GM10266 (cell line): ENCODE data around the gene RFX2.

Source experiments
- DNase-seq: peaks from one replicate; pipeline ENCODE4 v3.0.0; 2012; ENCODE audit errors: extremely low spot score
- TF ChIP-seq, protein P1 (sequence below): IDR thresholded peaks from 2 replicates; pipeline ENCODE4 v1.5.1; 2012; ENCODE audit warnings: mild to moderate bottlenecking, low read depth; ENCODE audit not compliant: control insufficient read depth, insufficient read depth; ENCODE audit errors: missing control alignments

RFX2 gene

DNA sequence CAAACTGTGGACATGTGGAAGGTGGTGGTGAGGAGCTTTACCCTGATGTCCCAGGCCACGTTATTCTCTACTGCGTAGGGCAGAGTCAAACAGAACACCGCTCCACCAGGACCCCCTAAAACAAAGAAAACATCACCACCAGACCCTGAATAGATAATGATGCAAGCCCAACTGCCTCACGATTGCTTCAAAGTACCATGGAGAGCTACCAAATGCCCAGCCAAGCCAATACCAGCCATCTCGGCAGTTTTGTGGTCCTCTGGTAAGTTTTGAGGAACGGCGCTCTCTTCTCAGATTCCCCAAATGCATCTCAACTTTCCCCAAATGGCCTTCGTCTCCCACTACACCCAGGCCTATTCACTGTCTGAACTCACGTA lies 138.0 kb downstream of the RFX2 start:
- TF ChIP-seq, protein P1, sequence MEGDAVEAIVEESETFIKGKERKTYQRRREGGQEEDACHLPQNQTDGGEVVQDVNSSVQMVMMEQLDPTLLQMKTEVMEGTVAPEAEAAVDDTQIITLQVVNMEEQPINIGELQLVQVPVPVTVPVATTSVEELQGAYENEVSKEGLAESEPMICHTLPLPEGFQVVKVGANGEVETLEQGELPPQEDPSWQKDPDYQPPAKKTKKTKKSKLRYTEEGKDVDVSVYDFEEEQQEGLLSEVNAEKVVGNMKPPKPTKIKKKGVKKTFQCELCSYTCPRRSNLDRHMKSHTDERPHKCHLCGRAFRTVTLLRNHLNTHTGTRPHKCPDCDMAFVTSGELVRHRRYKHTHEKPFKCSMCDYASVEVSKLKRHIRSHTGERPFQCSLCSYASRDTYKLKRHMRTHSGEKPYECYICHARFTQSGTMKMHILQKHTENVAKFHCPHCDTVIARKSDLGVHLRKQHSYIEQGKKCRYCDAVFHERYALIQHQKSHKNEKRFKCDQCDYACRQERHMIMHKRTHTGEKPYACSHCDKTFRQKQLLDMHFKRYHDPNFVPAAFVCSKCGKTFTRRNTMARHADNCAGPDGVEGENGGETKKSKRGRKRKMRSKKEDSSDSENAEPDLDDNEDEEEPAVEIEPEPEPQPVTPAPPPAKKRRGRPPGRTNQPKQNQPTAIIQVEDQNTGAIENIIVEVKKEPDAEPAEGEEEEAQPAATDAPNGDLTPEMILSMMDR: no peak

DNA sequence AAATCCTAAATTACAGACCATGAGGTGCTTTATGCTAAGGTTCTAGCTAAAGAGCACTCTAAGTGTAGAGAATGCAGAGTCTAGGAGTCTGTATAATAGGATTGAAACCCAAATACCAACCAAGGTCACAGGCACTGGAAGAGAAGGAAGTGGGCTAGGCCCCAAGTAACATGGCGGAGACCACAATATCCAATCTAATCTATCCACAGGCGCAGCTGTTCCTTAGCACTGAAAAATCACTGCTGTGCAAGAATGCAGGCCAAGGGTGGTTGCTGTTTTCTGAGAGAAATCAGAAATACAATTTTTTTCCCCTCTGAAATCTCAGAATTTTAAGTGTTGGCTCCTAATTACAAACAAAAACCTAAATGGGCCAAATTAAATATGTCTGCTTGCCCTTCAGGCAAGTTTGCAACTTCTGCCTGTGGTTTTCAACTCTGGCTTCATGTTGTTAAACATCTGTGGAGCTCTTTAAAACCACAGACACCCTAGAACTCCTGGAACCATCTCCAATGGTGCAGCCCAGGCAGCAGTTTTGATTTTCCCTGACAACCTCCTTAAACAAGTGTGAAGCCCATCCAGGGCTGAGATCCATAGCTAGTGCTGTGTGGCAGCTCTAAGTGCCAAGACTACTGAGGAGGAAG lies 138.5 kb downstream of the RFX2 start:
- TF ChIP-seq, protein P1: no peak
- DNase-seq: no peak

More for the DNA sequence above, 138.0 kb downstream of the RFX2 start:
- DNase-seq: no peak

DNA sequence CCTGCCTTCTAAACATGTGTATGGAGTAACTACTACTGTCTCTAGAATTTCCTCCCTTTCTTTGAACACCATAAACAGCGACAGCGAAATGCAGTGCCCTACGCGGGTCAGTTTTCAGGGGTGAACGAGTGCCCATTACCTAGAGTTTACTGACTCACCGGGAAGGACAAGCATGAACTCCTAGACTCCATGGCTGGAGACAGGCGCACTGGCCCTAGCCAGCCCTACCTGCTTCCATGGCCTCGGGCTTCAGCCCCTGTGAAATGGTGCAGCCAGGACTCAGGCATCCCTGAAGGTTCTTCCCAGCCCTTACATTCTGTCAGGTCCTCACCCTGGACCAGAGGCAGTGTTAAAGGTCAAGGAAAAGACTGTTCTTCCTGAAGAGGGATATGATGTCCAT lies 140.8 kb downstream of the RFX2 start:
- TF ChIP-seq, protein P1: no peak
- no peak for DNase-seq

DNA sequence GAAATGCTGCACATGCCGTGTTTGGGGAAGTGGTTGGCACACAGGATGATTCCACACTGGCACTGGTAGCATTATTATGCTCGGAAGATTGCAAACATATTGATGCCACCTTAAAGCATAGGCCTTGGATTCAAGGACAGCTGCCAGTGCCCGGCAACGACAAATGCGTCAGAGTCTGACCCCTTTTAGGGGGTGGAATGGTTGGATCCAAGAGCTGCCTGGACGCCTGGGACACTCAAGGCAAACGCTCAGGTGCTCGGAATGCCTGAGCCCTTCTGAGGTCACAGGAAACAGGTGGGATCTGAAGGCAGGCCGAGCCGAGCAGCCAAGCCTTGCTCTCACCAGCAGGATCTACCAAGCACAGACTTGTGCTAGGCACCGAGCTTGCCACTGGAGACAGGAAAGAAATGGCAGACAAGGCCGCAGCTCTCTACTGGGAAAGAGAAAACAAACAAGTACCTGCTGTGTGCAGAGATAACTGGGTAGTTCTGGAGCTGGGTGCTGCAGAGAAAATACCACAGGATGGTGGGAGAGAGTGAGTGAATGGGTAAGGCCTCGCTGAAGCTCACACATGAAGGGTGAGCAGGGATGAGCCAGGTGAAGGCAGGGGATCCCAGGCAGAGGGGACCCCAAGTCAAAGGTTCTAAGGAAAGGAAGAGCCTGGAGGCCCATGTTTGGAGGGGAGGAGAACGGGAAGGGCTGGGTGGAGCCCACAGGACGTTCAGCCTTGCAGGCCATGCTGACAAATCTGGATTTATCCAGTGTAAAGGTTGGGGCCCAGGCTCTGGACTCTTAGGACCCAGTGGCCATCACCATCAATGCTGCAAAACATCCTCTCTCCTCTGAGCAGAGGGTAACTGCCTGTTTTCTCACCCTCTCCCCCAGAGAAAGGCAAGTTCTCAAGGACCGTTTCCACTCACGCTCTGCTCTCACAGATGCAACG lies 141.6 kb downstream of the RFX2 start:
- no peak for DNase-seq
- TF ChIP-seq, protein P1: no peak

DNA sequence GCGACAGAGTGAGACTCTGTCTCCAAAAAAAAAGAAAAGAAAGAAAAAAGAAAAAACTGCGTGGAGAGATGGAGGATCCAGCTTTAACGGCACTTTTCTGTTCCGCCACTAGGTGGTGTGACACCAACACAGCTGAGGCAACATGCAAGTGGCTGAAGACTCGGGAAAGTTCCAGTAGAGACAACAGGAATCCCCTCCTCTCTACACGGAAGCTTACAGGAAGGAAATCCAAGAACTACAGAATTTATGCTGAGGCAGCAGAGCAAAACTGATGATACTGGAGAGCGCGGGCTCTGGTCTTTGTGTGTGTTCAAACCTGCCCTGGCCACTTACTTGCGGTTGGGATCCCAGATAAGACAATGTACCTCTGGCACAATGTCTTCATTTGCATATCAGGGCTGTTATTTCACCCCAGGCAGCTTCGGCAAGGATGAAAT lies 142.3 kb downstream of the RFX2 start:
- DNase-seq: peak; percentile 77
- TF ChIP-seq, protein P1: peak; percentile 89

DNA sequence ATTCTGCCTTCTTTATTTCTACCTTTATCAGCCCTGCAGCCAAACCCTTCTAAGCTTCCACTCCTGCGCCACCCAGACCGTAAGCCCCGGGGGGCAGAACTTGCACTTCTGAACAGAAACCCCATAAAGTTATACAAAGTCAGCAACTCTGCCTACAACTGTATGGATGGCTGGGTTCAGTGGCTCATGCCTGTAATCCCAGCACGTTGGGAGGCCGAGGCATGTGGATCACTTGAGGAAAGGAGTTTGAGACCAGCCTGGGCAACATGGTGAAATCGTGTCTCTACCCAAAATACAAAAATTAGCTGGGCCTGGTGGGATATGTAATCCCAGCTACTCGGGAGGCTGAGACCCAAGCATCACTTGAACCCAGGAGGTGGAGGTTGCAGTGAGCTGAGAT lies 142.7 kb downstream of the RFX2 start:
- TF ChIP-seq, protein P1: no peak
- no peak for DNase-seq

DNA sequence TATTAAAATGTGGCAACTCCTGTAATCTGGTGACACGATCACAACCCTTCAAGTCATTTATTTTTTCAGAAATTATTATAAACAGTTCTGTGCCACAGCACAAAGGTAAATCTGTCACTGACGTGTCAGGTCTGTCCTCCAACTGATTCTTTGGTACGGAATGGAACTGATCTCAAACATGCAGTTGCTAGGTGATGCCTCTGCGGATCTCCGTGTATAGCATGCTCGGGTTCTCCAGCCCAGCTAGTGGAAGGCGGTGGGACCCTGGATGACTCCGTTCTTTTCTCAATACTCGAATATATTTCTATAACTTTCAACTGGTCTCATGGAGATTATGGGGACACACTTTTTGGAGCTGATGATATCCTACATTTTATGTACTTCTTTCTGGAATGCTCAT lies 143.4 kb downstream of the RFX2 start:
- DNase-seq: no peak
- TF ChIP-seq, protein P1: no peak
